ENCODE results near the gene NMS. TPM values are rescaled to one million over a fixed set of nuclear protein-coding genes. Genes with fewer than 3 reads are reported as not detected.

The NMS gene
- total RNA-seq, 1 donor from 2014 or later, result not detected

GRCh38 chr2:100482741-100483140 lies 12.5 kb downstream of the NMS start:
- intact Hi-C loops (cut with DNase I), result no loop called here
- no peak for DNase-seq (ENCODE audit: low spot score)

GRCh38 chr2:100483895-100484294 lies 13.6 kb downstream of the NMS start:
- no peak for DNase-seq (ENCODE audit: low spot score)
- intact Hi-C loops (cut with DNase I), result no loop called here

GRCh38 chr2:100484390-100484789 lies 14.1 kb downstream of the NMS start:
- no peak for DNase-seq (ENCODE audit: low spot score)
- intact Hi-C loops (cut with DNase I), result no loop called here

- DNase-seq (ENCODE audit: low spot score), result no peak
- intact Hi-C loops (cut with DNase I), result no loop called here
These were observed 15.1 kb downstream of the NMS start for GRCh38 chr2:100485396-100485795.

- intact Hi-C loops (cut with DNase I), result no loop called here
- DNase-seq (ENCODE audit: low spot score), result no peak
These were observed 24.4 kb downstream of the NMS start for GRCh38 chr2:100494712-100495111.

GRCh38 chr2:100502782-100503181 lies 32.5 kb downstream of the NMS start:
- intact Hi-C loops (cut with DNase I), result no loop called here
- DNase-seq (ENCODE audit: low spot score), result no peak

GRCh38 chr2:100504542-100504941 lies 34.3 kb downstream of the NMS start:
- DNase-seq (ENCODE audit: low spot score), result no peak
- intact Hi-C loops (cut with DNase I), result no loop called here

- intact Hi-C loops (cut with DNase I), result no loop called here
- no peak for DNase-seq (ENCODE audit: low spot score)
These were observed 38.8 kb downstream of the NMS start for GRCh38 chr2:100509066-100509465.

GRCh38 chr2:100513650-100514049 lies 43.4 kb downstream of the NMS start:
- intact Hi-C loops (cut with DNase I), result no loop called here

GRCh38 chr2:100517556-100517955 lies 47.3 kb downstream of the NMS start:
- no peak for DNase-seq (ENCODE audit: low spot score)
- intact Hi-C loops (cut with DNase I), result no loop called here

More at GRCh38 chr2:100513650-100514049, 43.4 kb downstream of the NMS start:
- DNase-seq (ENCODE audit: low spot score), result no peak

GRCh38 chr2:100518801-100519200 lies 48.5 kb downstream of the NMS start:
- DNase-seq (ENCODE audit: low spot score), result no peak
- intact Hi-C loops (cut with DNase I), result no loop called here

- no peak for DNase-seq (ENCODE audit: low spot score)
- intact Hi-C loops (cut with DNase I), result no loop called here
These were observed 49.9 kb downstream of the NMS start for GRCh38 chr2:100520224-100520623.

- intact Hi-C loops (cut with DNase I), result no loop called here
- DNase-seq (ENCODE audit: low spot score), result no peak
These were observed 52.1 kb downstream of the NMS start for GRCh38 chr2:100522430-100522829.

GRCh38 chr2:100524331-100524730 lies 54.0 kb downstream of the NMS start:
- DNase-seq (ENCODE audit: low spot score), result no peak
- intact Hi-C loops (cut with DNase I), result no loop called here

GRCh38 chr2:100526868-100527267 lies 56.6 kb downstream of the NMS start:
- intact Hi-C loops (cut with DNase I), result no loop called here
- no peak for DNase-seq (ENCODE audit: low spot score)

GRCh38 chr2:100527440-100528015 lies 57.2 kb downstream of the NMS start:
- intact Hi-C loops (cut with DNase I), result no loop called here

GRCh38 chr2:100529176-100529575 lies 58.9 kb downstream of the NMS start:
- intact Hi-C loops (cut with DNase I), result no loop called here

More at GRCh38 chr2:100527440-100528015, 57.2 kb downstream of the NMS start:
- no peak for DNase-seq (ENCODE audit: low spot score)

GRCh38 chr2:100529900-100530299 lies 59.6 kb downstream of the NMS start:
- intact Hi-C loops (cut with DNase I), result no loop called here
- DNase-seq (ENCODE audit: low spot score), result no peak

More at GRCh38 chr2:100529176-100529575, 58.9 kb downstream of the NMS start:
- no peak for DNase-seq (ENCODE audit: low spot score)

Data from cardiac septum (tissue), 1 donor.